ENCODE data around the gene HDAC8.
"Not testable (repeated sequence)": the region's sequence is repeated elsewhere in the genome, so short reads cannot be mapped to it uniquely, and the experiment has no call there.

Gene HDAC8

DNA sequence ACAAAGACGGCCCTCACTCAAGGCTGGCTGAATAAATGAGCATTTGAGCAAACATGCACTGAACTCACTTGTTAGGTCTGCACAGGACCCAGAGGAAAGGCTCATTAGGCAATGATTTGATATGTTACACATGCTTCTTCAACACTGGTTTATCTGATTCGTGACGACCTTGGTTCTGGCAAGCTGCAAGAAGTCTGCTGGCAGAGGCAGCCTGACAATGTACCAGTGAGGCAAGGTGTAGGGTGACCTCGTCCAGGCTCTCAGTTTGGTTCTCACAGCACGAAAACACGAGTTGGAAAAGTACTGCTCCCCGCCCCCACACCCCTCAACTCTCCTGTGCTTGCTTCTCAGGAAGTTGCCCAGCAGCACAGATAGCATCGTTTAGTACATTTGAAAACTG lies 203.8 kb downstream of the HDAC8 start:
- no peak for FAIRE-seq

- no peak for FAIRE-seq
Observed at GRCh38 chrX:72367516-72367915, 205.1 kb downstream of the HDAC8 start.

DNA sequence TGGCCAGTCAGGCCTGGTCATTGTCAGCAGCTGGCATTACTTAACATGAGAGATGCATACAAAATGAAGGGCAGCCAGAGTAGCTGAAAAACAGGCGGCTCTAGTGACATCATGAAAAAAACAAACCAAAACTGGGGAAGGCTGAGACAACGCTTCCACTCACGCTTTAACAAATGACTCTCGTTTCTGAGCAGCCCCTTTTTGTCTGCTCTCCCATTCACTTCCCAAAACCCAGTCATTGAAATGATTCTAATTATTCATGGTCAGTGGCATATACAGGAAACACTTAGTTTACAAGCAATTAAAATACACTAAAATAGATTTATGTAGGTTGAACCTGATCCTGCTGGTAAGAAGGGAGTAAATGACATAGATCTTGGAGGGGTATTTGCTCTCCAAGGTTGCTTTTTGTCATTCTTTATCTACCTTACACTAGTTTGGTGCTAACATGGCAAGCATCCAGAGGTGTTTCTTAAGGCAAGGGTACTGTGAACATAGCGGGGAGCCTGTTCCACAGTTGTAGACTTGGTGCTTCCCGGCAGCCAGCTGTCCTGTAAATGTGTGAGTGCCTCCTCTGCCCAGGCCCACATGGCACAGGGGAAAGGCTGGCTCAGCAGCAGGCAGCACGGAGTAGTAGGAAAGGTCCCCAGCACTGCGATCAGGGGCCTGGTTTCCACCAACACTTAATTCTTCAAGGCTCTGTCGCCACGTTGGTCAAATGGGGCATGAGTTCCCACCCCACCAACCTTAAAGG lies 205.8 kb downstream of the HDAC8 start:
- FAIRE-seq = no peak

GRCh38 chrX:72366178-72366577 lies 206.5 kb downstream of the HDAC8 start:
- no peak for FAIRE-seq

GRCh38 chrX:72365126-72365525 lies 207.5 kb downstream of the HDAC8 start:
- FAIRE-seq = no peak

DNA sequence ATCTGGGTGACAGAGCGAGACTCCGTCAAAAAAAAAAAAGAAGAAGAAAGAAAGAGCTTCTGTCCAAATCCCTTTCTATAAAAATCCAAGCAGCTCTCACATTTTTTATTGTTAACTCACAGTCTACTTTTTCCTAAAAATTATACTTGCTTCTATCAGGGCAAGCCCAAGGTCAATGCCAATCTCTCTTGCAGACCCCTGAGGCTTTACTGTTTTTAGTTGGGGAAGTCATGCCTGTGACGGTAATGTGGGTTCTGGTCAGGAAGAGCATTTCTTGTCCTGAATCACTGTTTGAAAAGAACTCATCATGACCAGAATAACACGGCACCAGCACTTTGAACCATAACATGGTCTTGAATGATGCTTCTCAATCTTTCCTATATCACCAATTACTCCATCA lies 212.3 kb downstream of the HDAC8 start:
- no peak for FAIRE-seq

DNA sequence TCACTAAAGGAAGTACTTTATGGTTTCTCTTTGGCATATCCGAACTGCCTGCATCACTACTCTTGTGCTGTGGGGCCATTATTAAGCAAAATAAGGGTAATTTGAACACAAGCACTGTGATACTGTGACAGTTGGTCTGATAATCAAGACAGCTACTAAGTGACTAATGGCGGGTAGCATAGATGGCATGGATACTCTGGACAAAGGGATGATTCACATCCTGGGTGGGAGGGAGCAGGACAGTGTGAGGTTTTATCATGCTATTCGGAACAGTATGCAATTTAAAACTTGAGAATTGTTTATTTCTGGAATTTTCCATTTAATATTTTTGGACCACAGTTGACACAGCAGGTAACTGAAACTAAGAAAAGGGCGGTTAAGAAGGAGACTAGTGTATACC lies 214.3 kb downstream of the HDAC8 start:
- FAIRE-seq = no peak

DNA sequence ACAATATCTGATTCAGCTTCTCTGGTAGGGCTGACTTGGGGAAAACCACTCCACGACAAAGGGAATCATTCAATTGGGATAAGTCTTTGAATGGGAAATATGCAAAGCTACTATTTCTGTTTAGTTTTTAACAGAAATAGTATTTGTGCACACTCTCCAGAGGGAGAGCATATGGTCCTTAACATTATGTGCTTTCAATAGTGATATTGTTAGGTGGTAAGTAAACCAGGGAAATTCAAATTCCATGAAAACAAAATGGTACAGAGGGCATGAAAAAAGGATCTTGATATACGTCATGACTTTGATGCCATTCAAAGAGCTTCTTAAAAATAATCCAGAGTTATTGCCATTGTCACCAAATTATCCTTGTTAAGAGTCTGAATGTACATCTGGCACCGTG lies 219.9 kb downstream of the HDAC8 start:
- no peak for FAIRE-seq

DNA sequence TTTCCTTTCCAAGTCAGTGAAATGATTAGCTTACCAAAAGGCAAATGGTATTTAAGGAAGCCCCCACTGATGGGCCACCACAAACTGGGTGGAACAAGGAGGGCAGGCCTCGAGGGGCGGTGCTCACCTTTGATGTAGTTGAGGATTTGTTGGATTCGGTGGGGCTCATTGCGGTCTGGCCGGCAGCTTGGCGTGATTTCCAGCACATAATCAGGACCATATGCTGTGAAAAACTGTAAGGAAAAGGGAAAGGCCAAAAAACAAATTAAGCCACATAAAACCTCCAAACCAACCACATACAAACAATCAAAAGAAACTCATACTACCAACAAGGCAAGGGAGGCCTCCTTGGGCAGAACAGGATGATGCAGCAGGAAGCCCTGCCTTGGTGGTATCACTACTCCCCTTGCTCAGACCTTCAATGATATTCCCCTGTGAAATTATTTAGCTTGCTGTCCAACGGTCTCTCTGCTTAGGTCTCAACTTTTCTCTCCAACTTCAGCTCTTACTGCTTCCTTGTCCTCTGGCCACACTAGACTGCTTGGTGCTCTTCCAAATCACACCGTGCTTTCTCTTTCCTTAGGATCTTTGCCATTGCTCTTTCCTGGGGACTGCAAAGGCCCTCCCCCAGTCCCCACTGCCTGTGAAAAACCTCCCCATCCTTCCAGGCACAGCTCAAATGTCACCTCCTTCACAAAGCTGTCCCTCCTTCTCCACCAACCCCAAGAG lies 220.9 kb downstream of the HDAC8 start:
- no peak for FAIRE-seq

DNA sequence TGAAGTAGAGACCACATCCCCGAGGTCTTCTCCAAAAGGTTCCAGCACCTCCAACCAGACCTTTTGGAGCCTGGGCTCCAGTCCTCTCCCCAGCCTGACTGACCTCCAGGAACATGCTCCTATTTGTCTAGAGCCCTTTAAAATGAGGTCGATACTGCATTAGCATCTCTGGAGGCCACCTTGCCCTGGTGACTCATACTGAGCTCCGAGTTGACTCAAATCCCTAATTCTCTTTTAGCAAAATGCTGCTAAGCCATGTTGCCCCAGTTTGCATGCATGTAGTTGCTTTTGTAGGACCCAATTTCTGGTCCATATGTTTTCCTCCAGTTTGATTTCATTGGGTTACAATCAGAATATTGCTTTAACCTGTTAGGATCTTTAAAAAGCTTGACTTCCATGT lies 223.5 kb downstream of the HDAC8 start:
- FAIRE-seq = no peak

- FAIRE-seq = no peak
Observed at GRCh38 chrX:72348247-72348979, 224.2 kb downstream of the HDAC8 start.

DNA sequence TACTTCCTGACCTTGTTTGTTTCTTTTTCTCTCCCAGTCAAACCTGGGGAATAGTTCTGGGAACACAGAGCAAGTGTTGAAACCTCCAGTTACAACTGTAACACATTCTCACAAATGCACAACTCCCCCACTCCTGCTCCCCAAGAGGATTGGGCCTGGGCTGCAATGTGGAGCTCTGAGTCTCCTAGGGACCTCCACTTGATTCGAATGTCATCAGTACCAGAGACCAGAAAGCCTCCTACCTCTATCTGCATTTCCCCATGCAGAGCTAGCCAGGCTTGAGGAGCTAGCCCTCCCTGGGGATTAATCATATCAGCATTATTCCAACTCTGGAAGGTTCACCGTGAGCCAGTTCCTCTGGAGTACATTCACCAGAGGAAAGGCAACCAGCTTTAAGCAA lies 225.3 kb downstream of the HDAC8 start:
- FAIRE-seq = no peak

DNA sequence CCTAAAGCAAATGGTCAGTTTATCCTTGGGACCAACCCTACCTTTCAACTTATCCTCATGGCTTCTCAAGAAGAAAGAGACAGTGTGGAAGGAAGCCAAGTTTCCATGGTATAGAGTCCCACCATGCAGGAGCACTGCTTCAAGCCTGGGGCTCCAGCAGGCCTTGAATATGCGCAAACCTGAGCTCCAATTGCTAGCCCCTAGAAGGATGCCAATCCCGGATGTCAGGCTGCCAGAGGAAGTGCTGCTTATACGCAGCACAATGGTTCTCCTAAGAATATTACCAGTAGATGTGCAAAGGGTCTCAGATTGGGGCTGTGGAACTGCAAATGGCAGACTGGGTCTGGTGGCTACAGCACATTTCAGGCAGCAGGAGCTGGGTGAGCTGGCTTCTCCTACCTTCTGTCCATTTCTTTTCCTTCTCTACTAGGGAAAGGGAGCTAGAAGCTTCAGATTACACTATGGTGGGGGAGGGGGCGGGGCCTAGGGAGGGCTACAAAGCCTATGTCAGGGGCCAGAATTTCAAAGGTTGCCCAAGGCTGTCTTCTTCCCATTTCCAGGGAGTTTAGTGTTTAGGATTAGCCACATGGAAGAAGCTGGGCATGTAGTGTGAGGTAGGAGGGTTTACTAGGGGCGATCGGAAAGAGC lies 226.2 kb downstream of the HDAC8 start:
- no peak for FAIRE-seq

DNA sequence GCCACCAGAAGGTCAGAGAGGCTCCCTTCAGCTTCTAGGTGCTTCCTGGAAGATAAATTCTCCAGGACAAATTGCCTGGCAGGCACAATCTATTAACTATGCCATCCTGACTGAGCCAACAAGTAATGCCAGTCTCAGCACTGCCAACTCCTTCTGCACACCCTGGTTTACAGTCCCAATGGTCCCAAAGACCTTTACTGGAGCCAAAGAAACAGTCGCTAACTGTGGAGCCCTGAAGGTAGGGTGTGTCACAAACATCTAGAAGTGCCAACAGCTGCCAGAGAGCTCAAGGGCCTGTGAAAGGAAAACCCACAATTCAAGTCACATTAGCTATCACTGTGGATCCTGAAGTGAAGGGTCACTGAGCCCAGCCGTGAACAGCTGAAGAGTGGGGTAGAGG lies 232.0 kb downstream of the HDAC8 start:
- FAIRE-seq = no peak

- FAIRE-seq = no peak
Observed at GRCh38 chrX:72340041-72340440, 232.6 kb downstream of the HDAC8 start.

GRCh38 chrX:72330131-72330530 lies 242.5 kb downstream of the HDAC8 start:
- FAIRE-seq = no peak

DNA sequence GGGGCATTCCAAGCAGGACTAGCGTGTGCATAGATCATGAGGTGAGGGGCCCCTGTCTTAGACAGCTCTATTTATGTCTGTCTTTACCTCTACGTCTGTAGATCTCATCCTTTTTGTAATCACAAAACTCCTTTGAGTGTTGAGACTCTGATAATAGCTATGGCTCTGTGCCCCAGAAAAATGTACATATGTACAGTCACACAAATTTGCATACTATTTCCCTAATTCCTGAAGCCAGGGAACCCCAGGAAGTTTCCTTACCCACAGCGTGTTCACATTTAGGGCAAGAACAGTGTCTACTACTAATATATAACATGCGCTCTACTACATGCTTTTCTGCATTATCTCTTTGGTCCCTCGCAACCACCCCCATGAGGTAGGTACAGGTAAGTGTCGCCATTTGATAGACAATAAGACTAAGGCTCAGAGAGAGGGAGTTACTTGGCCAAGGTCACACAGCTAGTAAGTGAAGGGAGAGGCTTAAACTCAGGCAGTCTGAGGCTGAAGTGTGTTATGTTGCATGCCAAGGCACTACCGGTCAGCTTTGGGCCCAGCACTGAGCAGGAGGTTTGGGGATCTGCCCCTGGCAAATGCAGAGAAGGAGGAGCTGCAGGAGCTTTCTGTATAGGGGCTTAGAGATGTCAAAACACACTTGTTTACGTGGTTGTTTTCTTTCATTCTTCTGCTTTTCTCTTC lies 245.9 kb downstream of the HDAC8 start:
- FAIRE-seq = no peak

GRCh38 chrX:72319651-72320050 lies 253.0 kb downstream of the HDAC8 start:
- not testable (repeated sequence) for FAIRE-seq

- FAIRE-seq = no peak
Observed at GRCh38 chrX:72317139-72317538, 255.5 kb downstream of the HDAC8 start.

DNA sequence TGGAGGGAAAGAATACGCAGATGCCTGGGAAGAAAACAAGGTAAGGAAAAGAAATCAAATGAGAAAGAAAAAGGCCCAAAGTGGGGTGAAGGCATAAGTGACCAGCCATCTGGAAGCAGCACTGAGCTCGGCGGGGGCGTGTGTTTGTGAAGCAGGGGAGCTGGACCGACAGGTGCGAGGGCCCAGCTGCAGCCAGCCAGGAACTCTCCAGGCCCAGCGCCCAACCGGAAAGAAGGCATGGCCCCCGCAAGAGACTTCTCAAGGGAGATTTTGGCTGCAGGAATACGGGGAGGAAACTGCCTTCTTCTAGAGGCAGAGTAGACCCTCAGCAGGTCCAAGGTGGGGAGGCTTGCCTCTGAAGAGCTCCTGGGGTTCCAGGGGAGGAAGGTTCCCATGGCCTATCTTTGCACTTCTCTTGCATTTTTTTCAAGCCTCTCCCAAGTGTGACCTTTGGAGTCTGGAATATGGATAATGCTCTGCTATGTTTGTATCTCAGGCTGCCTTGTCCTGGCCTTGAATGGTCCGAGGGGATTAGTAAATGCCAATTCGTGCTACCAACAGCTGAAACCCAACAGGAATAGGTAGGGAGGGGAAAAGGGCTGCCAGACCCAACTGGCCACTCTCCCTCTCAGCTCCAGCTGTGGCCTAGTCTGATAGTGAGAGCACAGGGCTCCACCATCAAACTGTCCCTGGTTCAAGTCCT lies 256.1 kb downstream of the HDAC8 start:
- FAIRE-seq = no peak

DNA sequence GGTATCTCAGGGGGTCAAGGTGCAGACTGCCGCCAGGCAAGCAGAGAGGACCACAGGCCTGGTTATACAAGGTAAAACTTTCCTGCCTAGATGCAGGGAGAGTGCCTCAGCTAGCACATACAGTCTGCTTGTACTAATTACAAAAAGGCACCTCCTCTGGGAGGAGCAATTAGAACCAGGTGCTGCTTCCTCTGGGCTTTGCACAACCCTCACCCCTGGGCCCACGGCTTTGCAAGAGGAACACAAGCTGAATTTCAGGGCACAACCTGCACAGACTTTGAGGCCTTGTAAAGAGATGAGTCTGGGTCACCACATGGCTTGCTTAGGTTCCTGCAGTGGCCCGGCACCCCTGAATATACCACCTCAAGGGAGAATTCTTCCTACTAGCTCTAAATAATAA lies 257.8 kb downstream of the HDAC8 start:
- FAIRE-seq = no peak
